Measurements from ENCODE around the gene HSPD1.

HSPD1 gene

DNA sequence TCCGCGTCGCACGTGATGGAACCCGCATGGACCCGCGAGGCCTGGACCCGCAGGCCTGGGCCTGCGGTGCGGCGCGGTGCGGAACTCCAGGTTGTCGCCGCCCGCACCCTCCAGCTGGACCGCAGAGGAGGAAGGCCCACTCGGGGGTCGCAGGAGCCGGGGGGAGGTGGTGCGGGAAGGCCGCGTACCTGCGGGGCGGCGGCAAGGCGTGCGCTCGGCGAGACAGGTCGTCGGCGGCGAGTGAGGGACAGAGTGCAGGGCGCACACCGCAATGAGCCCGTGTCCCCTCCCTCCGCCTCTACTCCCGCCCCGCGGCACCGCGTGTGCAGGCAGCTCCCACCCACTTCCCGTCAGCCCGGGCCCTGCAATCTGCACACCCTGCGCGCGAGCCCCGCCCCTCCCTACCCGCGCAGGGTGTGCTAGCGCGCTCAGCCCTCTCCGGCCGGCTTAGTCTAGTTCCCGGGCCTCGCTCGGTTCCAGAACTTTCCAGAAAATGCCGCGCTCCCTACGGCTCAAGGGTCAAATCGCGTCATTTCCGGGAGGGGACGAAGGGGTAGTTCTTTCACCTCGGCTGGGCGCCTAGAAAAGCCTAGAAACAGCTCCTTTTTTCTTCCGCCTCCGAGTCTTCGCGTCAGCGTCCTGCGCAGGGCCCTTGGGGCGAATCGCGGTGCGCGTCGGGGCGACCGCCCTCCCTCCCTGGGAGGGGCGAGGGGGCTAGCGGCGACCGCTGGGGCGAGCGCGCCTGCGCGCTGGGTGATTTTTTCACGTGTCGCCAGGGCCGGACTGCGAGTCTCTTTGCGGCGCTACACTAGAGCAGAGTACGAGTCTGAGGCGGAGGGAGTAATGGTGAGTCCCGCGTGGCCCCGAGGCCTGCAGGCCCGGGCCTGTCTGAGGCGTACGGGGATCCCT lies at the start of gene HSPD1, which contains the start of gene HSPE1:
TSS of gene HSPD1 (minus strand) at position 247 of the 909 bp plus-strand sequence. CDS start 992 bp downstream, outside the sequence.
TSS of gene HSPE1 (plus strand) at position 786 of the 909 bp plus-strand sequence. CDS start at position 844, 58 bp downstream.
- FAIRE-seq (peak; percentile 94), DNase-seq (ENCODE audit: insufficient read length, low spot score) (peak; percentile 71)

DNA sequence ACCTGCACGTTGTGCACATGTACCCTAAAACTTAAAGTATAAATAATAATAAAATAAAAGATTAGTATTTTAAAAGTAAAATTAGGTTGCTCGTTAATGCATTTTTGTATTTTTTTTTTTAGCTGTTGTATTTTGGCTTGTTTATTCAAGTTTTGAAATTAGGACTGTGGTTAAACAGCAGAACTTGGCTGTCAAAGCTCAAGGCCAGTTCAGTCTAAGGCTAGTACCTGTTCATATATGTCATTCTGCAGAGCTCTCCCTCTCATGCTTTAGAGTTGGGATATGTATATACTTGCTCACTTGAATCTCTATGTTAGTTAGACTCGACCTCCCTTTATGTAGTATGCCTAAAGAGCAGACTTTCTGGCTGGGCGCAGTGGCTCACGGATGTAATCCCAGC lies 48.9 kb upstream of the HSPD1 start:
- DNase-seq (ENCODE audit: insufficient read length, low spot score) (no peak), FAIRE-seq (no peak)

DNA sequence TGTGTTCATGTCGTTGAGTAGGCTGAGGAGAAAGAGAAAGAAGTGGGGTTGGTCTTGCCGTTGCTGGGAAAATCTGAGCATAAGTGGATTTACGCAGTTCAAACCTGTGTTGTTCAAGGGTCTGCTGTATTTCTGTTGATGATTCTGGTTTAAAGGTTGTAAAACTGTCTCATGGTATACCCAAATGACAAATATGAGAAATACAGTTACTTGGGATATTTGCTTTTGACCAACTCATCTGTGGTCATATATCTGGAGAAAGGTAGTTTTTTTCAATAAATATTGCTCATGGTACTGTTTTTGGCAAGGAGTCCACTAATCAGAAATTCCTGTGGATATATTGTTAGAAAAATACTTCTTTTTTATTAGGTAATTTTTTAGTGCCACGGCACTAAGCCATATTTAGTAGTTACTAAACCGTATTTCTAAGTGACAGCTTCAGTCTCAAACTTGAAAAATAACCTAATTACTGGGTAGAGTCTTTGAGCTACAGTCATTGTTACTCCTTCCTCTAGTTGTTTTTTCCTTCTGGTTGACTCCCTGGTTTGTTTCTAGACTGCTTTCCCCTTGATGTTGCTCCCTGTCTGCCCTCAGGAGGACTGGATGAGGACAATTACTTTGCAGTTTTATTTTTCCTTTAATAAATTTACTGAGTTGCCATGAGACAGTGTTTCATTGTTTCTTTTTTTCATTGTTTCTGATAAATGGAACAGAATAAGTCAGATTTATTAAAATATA lies 47.7 kb upstream of the HSPD1 start:
- FAIRE-seq (no peak), DNase-seq (ENCODE audit: insufficient read length, low spot score) (no peak)

GRCh38 chr2:197543206-197543605 lies 43.6 kb upstream of the HSPD1 start:
- DNase-seq (ENCODE audit: insufficient read length, low spot score) (no peak), FAIRE-seq (peak; percentile 55)

DNA sequence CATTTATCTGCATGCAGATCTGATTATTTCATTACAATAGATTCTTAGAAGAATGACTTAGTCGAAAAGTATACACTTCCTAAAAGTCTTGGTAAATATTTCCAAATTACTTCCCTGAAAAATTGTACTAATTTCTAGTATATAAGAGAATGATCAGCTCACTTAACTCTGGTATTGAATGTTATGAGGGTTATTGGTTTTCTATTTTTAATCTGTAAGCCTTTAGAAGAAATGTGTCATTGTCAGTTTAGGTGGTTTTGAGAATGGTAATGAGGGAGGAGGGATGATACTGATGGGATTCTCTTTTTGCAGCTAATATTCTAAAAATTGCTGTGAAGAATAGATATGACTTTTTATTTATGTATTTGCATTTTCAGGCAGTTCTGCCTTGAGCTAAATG lies 40.1 kb upstream of the HSPD1 start:
- FAIRE-seq = no peak
- no peak for DNase-seq (ENCODE audit: insufficient read length, low spot score)

GRCh38 chr2:197538412-197538811 lies 38.8 kb upstream of the HSPD1 start:
- no peak for DNase-seq (ENCODE audit: insufficient read length, low spot score)
- FAIRE-seq = no peak

- FAIRE-seq (no peak), DNase-seq (ENCODE audit: insufficient read length, low spot score) (no peak)
These were observed 17.5 kb upstream of the HSPD1 start for GRCh38 chr2:197517150-197517549.

- DNase-seq (ENCODE audit: insufficient read length, low spot score) (no peak), FAIRE-seq (peak; percentile 80)
These were observed 16.7 kb upstream of the HSPD1 start for GRCh38 chr2:197516393-197516761.

GRCh38 chr2:197515739-197516392 lies 16.2 kb upstream of the HSPD1 start, which contains the start of gene MOB4:
Gene MOB4, plus strand, starts transcription at chr2:197516066. Its CDS starts 21 bp downstream, at chr2:197516087.
- DNase-seq (ENCODE audit: insufficient read length, low spot score) (peak; percentile 83), FAIRE-seq (peak; percentile 97)

DNA sequence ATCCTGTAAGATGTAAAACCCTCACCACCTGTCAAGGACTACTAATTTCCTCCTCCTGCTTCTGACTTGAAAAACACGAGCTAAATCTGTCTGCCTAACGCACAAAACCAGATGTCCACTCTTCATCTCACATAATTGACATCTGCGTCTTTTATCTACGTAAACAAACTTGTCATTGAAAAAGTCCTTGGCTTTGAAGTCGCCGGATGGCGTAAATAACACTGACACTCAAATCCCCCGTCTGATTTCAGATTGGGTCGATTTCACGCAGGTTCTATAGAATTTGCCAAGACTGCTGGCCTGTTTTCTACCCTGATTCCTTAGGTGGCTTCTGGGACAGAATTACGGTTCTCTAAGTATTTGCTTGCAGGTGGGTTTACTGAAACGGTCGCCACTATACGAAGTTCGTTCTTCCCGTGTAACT lies 15.7 kb upstream of the HSPD1 start:
- DNase-seq (ENCODE audit: insufficient read length, low spot score) (no peak), FAIRE-seq (no peak)

GRCh38 chr2:197514754-197515153 lies 15.1 kb upstream of the HSPD1 start:
- DNase-seq (ENCODE audit: insufficient read length, low spot score) (no peak), FAIRE-seq (no peak)

GRCh38 chr2:197513915-197514314 lies 14.3 kb upstream of the HSPD1 start:
- DNase-seq (ENCODE audit: insufficient read length, low spot score) (no peak), FAIRE-seq (no peak)

DNA sequence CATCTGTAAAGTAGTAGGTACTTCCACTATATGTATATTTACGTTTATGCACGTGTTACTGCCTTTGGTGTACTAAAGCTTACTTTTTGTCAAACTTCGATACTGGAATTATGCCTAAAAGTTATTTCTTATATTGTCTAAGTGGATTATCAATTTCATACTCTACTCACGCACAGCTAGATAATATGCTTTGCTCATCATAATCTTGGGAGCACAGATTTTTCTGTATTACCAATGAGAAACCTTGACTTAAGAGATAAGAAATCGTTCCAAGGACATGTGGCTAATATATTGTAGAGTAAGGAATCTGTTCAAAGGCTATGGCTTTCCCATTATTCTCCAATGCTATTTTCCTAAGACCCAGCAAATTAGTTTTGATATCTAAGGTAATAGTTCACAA lies 7.0 kb upstream of the HSPD1 start:
- FAIRE-seq = no peak
- no peak for DNase-seq (ENCODE audit: insufficient read length, low spot score)

- no peak for FAIRE-seq
These were observed 4.9 kb upstream of the HSPD1 start for GRCh38 chr2:197504512-197504911.

GRCh38 chr2:197504000-197504399 lies 4.4 kb upstream of the HSPD1 start:
- DNase-seq (ENCODE audit: insufficient read length, low spot score) (no peak), FAIRE-seq (no peak)

More at GRCh38 chr2:197504512-197504911, 4.9 kb upstream of the HSPD1 start:
- no peak for DNase-seq (ENCODE audit: insufficient read length, low spot score)

DNA sequence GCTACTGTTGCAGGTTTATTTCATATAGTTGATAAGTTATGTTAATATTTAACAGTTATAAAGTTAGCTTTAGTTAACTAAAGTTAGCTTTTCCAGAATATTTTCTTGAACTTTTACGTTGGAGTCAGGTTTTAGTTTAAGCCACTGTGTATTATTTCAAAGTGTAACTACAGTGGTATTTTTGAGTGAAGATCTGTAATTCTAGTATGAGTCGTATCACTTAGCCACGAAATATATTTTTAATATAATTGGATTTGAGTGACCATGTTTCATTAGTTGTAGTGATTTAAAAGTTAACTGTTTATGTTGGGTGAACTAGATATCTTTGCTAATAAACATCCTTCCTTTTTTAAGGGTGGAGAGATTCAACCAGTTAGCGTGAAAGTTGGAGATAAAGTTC lies 3.0 kb upstream of the HSPD1 start:
- DNase-seq (ENCODE audit: insufficient read length, low spot score) (no peak), FAIRE-seq (no peak)

- DNase-seq (ENCODE audit: insufficient read length, low spot score) (no peak), FAIRE-seq (no peak)
These were observed 2.6 kb upstream of the HSPD1 start for GRCh38 chr2:197502201-197502600.

GRCh38 chr2:197500503-197501131 lies 977 bp upstream of the HSPD1 start:
- peak; percentile 58 for FAIRE-seq
- no peak for DNase-seq (ENCODE audit: insufficient read length, low spot score)

DNA sequence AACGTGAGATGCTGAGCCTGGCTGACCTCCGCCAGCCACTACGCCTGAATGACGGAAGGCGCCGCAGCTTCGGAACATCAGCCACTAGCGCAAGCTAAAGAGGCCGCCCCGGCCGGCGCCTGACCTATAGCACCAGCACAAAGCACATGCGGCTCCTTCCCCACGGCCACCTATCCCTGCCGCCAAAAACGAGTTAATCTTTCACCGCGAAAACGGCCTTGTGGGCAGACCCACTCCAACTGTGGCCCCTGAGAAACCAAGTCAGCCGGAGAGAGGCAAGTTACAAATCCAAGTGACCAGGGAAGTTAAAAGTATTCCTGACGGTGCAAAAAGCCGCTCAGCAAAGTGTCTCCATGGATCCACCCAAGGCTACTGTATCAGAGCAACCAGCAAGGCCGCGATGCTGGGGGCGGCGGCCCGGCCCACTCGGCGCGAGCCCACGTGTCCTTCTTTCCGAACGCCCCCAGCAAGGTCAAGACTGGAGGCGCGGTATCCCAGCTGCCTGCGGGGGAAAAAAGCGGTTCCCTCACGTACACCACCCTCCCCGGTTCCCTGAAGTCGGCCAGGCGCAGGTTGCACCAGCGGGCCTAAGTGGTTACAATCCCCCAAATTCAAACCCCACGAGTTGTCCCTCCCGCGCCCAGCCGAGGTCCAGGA lies 575 bp downstream of the HSPD1 start:
- FAIRE-seq (peak; percentile 54), DNase-seq (ENCODE audit: insufficient read length, low spot score) (peak; percentile 38)
